ENCODE results near the gene ZNF446.

DNA sequence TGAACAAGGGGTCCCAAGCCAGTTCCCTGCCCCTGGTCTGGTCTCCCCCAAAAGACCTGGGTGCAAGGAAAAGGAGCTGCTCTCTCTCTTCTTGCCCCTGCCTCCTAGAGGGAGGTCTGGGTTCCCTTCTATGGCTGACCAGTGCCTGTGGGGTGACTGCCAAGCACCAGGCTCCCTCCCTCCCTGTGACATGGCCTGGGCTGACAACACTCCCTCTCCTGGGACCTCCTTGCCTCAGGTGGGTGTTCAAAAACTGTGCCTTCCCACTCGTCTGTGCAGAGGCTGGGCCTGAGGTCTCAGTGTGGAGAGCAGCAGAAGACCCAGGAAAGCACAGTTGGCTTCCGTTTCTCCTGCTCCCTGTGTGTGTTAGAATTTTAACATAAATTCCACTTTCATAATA is 4.7 kb downstream of the ZNF446 start:
- TF ChIP-seq, protein P1, sequence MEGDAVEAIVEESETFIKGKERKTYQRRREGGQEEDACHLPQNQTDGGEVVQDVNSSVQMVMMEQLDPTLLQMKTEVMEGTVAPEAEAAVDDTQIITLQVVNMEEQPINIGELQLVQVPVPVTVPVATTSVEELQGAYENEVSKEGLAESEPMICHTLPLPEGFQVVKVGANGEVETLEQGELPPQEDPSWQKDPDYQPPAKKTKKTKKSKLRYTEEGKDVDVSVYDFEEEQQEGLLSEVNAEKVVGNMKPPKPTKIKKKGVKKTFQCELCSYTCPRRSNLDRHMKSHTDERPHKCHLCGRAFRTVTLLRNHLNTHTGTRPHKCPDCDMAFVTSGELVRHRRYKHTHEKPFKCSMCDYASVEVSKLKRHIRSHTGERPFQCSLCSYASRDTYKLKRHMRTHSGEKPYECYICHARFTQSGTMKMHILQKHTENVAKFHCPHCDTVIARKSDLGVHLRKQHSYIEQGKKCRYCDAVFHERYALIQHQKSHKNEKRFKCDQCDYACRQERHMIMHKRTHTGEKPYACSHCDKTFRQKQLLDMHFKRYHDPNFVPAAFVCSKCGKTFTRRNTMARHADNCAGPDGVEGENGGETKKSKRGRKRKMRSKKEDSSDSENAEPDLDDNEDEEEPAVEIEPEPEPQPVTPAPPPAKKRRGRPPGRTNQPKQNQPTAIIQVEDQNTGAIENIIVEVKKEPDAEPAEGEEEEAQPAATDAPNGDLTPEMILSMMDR (IDR thresholded peaks at IDR 0.05) = no peak
- TF ChIP-seq MXD4 (CRISPR knock-in tag; IDR thresholded peaks at IDR 0.05; ENCODE audit: borderline replicate concordance) (no peak), FOXK1 (CRISPR knock-in tag; IDR thresholded peaks at IDR 0.05) (no peak), JUN (CRISPR knock-in tag; IDR thresholded peaks at IDR 0.05) (no peak), ESRRA (CRISPR knock-in tag; IDR thresholded peaks at IDR 0.05; ENCODE audit: borderline replicate concordance) (no peak)
- TF ChIP-seq, protein P2, sequence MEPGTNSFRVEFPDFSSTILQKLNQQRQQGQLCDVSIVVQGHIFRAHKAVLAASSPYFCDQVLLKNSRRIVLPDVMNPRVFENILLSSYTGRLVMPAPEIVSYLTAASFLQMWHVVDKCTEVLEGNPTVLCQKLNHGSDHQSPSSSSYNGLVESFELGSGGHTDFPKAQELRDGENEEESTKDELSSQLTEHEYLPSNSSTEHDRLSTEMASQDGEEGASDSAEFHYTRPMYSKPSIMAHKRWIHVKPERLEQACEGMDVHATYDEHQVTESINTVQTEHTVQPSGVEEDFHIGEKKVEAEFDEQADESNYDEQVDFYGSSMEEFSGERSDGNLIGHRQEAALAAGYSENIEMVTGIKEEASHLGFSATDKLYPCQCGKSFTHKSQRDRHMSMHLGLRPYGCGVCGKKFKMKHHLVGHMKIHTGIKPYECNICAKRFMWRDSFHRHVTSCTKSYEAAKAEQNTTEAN (CRISPR knock-in tag; IDR thresholded peaks at IDR 0.05) = no peak
- TF ChIP-seq, protein P3, sequence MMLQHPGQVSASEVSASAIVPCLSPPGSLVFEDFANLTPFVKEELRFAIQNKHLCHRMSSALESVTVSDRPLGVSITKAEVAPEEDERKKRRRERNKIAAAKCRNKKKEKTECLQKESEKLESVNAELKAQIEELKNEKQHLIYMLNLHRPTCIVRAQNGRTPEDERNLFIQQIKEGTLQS (CRISPR knock-in tag; conservative IDR thresholded peaks at IDR 0.05) = no peak
- TF ChIP-seq, protein P4, sequence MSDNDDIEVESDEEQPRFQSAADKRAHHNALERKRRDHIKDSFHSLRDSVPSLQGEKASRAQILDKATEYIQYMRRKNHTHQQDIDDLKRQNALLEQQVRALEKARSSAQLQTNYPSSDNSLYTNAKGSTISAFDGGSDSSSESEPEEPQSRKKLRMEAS (CRISPR knock-in tag; IDR thresholded peaks at IDR 0.05) = no peak
